ENCODE results near the gene FNDC3B.

FNDC3B gene

DNA sequence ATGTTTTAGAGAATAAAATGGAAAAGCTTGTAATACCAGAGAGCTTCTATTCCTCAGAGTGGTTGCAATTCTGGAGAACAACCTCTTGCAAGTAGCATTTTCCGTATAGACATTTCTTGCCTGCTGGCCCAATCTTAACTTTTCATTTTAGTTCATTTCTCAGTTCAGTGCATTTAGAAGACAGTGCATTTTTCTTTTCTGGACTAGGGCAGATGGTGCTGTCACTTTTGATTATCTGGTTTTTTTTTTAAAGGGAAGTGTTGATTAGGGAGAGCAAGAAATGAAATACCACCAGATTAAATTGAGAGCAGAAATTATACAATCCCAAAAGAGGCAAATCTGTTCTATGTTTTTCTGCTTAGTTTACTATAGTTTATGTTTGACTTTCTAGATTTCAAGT is 236.2 kb downstream of the FNDC3B start:
- no peak for DNase-seq

DNA sequence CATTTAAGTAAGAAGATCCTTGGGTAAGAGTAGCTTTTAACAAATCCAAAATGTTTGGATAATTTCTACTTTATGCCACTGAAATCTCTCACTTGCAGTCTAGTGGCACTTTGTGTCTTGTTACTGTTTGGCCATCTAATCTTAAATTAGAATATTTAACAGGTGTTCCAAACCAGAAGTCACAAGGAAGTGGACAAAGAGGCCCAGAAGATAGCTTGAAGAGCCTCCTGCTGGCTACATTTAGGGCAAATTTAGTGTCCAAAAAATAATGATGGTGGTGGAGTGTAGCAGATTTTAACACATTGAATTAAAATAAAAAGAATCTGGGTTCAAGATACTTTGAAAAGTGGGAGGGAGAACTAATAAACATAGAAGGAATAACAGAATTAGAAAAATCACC is 236.7 kb downstream of the FNDC3B start:
- no peak for DNase-seq

DNA sequence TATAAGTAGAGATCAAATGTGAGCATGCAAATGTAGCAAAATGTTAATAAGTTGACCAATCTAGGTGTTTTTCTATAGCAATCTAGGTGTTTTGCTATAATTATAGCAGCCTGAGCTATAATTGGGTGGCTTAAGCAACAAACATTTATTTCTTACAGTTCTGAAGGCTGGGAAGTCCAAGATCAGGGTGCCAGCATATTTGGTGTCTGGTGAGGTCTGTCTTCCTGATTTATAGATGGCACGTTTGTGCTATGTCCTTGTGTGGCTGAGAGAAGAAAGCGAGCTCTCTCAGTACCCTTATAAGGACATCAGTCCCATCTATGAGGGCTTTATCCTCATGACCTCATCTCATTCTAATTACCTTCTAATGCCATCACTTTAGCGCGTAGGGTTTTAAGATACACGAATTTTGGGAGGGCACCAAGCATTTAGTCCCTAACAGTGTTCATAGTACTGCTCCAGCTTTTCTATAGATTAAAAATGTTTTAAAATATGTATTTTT is 237.8 kb downstream of the FNDC3B start:
- DNase-seq, result no peak

DNA sequence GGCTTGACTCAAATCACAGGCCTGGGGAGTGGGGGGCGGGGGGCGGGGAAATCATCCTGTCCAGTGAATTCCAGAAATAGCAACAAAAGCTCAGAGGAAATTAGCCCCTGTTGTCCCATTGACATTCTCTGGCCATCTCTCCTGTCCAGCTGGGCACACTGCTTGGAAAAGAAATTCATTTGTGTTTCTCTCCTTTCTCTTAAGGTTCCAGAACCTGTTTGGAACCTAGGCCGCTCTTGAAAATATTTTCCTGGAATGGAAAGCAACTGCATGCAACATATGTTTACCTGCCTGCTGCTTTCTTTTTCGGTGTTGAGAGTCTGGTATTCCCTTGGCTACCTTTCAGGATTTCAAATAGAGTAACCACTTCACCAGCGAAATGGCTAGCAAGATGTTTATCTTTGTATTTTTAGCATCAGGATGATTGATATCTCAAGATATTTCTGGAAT is 239.8 kb downstream of the FNDC3B start:
- DNase-seq, result no peak

DNA sequence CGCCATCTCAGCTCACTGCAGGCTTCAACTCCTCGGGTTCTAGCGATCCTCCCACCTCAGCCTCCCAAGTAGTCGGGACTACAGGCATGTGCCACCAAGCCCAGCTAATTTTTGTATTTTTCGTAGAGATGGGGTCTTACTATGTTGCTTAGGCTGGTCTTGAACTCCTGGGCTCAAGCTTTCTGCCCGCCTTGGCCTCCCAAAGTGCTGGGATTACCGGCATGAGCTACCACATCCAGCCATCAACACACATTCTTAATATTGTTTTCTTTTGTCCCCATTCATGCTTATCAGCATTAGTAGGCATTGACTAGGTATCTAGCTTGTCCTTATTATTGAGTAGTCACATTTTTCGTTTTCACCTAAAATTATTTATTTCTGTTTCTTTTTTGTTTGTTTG is 240.6 kb downstream of the FNDC3B start:
- no peak for DNase-seq

DNA sequence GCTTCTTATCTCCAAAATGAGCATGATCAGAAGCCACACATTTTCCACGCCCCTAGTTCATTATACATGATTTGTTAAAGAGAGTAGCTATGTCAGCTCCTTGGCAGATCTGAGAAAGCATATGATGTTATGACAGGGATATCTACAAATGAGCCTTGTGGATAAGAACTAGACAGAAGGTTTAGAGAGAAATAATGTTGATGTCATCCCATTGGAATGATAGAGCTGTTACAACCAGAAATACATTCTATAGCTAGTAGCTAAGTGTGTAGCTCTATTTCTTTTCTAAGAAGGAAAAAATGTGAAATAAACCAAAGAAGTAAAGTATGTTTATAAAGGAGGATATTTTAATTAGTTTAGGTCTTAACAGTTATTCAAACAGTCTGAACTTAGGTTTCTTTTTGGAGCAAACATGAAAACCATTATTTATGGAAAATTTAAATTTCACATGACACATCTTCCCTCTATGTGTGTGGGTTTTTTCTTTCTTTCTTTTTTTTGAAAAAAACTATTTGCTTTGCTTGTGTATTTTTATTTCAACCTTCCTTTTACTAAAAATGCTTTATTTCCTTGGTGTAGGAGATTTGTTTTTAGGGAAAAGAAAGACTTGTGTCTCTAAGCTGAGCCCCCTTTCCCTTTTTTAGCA is 241.2 kb downstream of the FNDC3B start:
- no peak for DNase-seq

DNA sequence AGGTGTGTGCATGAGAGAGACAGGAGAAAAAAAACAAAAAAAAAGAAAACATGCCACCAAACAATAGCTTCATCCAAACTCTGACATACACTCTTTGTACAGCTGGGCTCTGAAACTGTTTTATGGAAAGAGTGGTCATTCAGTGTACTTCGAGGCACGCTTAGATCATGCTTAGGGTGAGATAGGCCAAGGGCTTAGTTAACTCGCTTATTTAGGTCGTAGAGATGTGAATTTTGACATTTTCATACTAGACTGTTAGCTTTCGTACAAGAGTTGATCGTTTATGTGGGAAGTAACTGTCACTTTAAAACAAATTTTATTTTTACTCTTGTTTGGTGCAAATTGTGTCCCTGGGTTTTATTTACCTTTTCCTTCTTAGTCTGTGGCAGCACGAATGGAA is 242.5 kb downstream of the FNDC3B start:
- DNase-seq, result no peak

DNA sequence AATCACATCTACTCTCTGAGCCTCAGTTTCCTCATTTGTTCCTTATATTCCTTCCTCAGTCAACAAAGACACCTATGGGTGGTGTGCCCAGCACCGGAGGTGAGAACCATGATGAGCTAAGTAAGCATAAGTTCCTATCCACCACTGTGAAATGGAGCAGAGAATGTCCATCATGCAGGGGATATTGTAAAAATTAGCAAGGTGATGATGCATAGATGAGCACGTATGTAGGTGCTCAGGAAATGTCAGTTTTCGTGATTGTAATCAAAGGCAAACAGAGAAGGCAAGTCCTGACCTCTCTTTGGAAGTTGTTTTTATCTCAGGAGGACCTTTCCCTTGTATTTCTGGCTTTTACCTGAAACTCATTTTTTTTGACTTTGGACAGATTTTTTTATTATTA is 243.5 kb downstream of the FNDC3B start:
- DNase-seq, result no peak

DNA sequence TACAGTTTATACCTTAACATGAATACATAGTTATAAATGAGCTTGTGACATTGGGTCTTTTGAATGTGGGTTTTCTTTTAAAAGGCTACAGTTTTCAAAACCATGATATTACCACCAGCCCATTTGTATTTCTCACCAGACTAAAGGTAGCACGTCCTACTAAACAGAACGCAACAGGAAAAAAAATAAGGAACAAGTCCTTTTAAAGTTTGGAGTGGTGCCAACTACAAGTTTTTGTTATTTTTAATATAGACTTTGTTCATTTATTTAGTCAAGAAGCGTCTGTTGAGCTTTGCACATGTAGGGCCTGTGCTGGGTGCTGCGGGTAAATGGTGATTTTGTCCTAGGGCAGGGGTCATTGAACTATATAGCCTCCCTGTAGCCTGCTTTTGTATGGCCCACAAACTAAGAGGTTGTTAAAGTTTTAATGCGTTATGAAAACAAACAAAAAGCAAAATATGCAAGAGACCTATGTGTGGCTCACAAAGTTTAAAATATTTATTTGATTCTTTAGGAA is 244.5 kb downstream of the FNDC3B start:
- DNase-seq, result no peak

DNA sequence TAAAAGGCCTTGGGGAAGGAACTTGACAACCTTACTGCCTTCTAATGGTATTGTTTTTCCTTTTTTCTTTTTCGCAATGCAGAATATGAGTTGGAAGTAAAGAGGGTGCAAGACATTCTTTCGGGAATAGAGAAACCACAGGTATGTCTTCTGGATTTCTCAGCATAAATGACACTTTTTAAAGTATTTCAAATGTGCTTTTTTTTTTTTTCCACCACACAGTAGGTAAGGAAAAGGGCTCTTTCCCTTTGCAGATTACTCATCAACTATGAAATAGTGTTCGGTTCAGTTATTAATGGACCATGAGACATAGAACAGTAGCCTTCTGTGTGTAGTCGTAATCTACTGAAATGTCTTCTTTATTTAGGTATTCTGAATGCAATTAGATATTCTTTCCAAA is 246.5 kb downstream of the FNDC3B start:
- DNase-seq, result no peak

DNA sequence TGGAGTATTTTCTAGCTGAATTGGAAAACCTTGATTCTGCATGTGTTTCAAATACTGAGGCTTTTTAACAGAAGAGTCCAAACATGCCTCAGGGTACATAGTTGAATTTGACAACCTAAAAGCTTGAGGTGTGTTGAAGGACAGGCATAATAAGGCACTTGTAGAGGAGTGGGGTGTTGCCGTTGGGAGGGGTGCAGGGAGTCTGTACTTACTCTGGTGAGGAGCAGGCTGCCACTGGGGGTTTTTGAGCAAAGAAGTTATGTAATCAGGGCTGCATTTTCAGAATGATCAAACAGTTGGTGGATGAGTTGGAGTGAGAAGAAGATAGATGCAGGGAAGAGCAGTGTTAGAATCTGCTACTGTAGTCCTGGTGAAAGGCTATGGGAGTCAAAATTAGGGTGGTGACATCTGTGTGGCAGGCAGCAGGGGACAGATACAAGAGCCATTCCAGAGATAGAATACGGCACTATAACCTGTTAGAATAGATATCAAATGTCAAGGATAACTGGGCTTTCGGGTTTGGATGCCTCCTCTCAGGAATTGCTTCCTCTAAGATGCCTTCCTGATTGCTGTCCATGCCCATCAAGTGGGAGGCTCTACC is 247.3 kb downstream of the FNDC3B start:
- DNase-seq, result no peak

DNA sequence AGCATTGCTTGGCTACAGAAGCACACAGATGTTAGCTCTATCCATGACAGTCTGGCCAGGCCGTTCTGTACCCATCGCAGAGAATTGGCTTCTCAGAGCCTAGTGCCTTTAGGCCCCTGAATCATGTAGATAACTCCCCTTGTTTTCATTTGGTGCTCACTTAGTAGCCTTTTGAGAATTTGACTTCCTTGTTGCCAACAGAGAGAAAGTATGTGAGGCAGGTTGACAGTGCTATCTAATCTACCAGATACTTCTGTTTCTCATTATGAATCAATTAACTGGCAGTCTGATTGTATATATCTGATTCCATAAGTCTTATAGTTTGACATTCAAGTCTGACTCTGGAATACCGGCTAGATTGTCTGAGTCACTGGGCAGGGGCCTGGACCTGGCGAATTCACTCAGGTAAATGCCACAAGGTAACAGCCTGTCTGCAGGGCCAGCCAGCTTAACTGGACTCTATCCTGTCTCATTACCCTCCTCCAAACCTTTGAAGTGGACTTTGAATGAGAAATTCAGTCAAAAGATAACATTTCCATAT is 248.6 kb downstream of the FNDC3B start:
- no peak for DNase-seq

DNA sequence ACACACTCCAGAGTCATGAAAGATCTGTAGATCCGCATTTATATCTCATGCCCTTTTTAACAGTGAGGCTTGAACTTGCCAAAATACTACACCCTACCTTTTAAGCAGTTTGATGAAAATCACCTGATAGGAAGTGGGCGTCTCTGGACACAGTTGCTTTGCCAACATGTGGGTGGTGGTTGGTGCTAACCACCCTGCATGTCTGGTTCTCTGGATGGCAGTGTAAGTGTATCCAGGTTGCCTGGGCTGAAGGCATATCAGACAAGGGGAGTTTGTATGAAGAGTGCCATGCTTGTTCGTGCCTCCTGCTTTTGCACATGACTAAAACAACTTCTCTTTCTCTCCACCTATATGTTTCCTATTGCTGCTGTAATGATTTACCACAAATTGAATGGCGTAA is 249.3 kb downstream of the FNDC3B start:
- no peak for DNase-seq

DNA sequence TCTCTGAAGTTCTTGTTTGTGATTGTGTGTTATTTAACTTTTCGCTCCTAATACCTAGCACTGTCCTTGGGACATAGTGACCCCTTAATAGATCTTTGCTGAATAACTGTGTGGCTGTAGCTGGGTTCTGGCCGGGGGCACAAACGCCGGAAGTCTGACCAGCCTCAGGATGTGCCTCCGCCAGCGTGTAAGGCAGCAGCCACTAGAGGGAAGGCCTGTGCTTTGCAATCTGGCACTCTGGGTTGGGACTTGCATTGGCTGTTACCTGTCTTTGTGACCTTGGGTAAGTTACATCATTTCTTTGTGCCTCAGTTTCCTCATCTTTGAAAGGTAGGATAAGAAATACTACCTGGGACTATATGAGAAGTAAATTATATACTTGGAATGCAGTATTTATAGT is 250.2 kb downstream of the FNDC3B start:
- DNase-seq, result no peak

DNA sequence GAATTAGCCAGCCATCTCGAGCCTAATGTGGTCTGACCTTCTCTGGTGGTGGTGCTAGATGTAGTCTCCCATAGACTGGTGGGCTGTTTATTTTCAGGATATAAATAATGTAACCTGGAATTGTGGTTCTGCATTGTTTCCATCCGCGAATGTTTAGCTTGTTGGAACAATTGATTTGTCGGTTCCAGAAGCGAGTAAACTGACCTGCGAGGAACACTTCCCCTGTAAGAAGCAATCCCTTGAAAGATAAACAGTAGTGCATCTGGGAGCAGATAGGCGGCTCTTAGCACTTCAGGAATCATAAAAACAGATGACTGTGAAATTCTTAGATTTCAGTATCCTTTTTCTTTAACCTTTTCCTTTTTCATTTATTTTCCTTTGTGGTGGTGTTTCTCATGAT is 251.1 kb downstream of the FNDC3B start:
- DNase-seq, result no peak

DNA sequence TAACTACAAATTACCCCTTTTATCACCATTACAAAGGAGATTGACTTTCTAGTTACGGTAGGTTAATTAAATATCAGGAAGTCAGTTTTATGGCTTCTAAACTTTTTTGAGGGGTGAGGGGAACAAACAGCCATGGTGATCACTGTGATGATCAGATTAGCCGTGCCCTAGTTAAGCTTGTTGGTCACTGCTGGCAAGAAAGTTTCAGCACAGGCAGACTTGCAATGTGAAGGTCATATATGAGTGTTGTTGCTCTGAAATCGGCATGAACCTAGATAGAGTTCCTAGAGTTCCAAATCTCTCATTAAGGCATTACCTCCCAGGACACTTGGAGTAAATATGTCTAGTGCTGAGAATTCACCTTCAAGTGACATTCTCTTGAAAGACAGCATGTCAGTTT is 252.3 kb downstream of the FNDC3B start:
- DNase-seq, result no peak

DNA sequence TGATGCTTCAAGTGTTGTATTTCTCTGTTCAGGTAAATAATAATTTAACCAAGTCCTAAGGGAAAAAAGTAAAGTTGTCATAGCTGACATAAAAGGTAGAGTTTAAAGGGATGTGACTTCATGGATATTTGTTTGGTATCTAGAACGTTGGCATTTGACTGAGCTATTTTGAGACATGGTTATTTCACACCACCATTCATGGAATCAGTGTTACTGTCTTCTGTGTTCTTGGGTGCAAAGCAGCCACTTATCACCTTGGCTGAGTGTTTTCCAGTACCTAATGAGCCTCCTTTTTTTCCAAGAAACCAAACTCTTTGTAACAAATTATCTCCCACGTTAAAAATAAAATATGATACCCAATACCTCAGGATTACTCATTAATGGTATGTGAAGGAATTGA is 253.0 kb downstream of the FNDC3B start:
- no peak for DNase-seq

DNA sequence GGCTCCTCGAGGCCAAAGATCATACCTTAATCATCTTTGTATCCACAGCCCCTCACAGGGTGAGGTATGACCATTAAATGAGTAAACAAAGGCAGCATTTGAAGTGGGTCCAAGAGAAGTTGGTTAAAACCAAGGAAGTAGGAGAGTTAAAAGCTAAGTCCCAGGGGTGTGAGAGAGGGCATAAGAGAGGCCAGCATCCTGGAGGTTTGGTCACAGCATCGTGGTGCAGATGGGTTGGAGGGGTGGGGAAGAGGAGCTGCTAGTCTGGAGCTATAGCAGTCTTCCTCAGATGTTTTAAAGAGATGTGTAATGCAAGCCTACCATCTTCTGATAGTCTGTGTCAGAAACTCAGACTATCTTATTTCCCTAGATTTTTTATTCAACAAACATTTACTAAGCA is 253.7 kb downstream of the FNDC3B start:
- DNase-seq, result no peak

DNA sequence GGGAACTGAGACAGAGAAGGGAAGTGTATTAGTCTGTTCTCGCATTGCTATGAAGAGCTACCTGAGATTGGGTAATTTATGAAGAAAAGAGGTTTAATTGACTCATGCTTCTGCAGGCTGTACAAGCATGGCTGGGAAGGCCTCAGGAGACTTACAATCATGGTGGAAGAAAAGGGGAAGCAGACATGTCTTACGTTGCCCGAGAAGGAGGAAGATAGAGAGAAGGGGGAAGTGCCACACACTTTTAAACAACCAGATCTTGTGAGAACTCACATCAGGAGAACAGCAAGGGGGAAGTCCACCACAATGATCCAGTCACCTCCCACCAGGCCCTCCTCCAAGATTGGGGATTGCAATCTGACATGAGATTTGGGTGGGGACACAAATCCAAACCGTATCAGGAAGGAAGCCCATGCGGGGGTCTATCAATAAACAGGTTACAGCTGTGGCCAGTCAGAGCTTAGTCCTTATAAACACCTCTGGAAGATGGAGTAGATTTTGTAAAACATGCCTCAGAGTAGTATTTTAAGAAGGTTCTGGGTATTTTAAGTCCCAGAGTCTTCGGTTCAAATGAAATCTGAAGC is 254.9 kb downstream of the FNDC3B start:
- DNase-seq, result no peak

DNA sequence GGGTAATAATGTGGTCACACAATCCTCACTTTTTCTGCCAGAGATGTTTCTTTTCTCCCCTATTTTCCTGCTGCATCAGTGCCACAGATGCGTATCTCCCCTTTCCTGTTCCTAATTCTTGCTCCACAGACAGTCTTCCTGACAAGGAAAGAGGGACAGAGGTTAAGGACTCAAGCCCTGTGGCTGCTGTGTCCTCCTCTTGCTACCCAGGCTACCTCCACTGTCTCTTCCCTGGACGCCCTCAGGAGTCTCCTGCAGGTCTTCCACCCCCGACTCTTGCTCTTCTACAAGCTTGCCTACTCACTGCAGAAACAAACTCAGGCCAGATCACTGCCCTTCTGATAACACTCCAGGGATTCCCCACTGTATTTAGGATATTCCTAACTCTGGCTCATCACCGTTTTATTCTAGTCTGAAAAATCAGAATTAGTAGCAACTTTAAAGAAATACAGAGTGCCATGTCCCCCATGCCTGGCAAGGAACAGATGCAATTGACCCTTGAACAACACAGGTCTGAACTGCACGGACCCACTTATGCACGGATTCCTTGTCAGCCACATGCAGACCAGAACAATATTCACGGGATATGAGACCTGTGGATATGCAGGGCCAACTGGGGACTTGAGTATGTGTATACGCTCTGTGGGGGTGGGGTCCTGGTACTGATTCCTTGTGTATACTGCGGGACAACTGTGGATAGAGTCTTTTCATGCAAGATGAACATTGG is 257.0 kb downstream of the FNDC3B start:
- no peak for DNase-seq

DNA sequence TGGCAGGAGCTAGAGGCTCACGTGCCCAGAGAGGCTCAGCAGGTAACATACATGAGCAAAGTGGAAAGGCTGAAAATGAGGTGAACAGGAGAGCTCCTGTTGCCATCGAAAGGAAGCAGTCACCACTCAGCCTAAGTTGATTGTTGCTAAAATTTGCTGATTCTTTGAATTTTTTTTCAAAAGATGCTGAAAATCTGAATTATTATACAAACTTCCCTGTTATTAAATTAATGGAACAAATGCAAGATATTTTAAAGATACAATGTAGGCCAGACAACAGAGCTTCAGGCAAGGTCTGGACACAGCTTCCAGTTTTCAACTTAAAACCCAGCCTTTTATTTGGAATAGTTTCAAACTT is 257.6 kb downstream of the FNDC3B start:
- no peak for DNase-seq

DNA sequence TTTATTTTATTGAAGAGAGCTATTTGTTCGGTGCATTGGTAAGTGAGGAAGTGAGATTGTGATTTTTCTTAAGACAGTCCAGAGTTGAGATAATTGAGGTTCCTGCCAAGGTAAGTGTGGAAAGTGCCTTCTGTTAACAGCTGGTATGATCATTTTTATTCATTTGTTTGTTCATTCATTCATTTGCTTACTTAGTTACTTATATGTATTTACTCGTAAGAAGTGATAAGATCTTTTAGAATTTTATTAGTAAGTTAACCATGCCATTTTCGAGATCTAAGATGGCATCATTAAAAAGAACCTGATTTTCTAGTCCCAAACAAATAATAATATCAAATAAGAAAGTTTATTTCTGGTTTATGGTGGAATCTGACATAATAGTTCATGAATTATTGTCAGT is 258.9 kb downstream of the FNDC3B start:
- no peak for DNase-seq

DNA sequence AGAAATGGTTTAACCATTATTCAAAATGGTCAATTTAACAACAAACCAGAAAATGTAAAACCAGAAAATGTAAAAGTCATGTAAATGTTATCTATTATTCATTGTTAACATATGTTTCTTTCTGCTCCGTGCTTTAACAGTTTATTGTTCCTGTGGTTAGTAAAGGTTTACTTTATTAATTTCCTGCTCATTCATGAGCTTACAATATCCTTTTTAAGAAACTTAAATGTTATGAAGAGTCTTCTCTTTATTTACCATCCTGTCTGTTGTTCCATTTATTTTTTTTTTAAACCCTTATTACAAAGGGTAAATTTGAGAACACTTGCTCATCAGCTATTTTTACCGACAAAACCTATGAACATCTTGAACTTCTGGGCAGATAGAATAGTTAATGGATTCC is 260.8 kb downstream of the FNDC3B start:
- DNase-seq, result no peak

DNA sequence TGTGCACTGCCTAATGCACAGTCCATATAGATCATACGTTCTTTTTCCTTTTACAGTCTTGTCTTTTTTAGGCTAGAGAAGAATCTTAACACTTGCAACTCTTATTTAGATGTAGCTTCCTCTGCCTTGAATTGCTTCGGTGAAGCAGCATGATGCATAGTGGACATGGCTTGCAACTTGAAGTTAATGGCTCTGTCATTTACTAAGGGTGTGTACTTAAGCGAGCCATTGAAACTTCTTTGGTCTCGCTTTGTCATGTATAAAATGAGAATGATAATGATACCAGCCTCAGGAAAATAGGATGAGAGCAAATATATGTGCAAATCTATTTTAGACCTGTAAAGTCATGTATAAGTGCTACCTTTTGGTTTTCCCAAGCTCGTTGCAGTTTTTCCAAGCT is 261.5 kb downstream of the FNDC3B start:
- DNase-seq, result no peak
